K562 (cell line): ENCODE data around the gene TTC9C. TPM values are rescaled to one million over a fixed set of nuclear protein-coding genes. Genes with fewer than 3 reads are reported as not detected.

Source experiments
- C11orf30 ChIP-seq: fragments of 450-650 bp; IDR thresholded peaks from 2 replicates; pipeline ENCODE4 v1.6.1; 2016; ENCODE audit warnings: low read depth, mild to moderate bottlenecking
- CHCHD3 ChIP-seq: fragments of 250-450 bp; sonication (Bioruptor Pico); IDR thresholded peaks from 2 replicates; pipeline ENCODE4 v2.1.2; 2022; ENCODE audit warnings: mild to moderate bottlenecking
- CREM ChIP-seq: IDR thresholded peaks from 2 replicates; pipeline ENCODE4 v1.6.1; 2014; ENCODE audit warnings: antibody characterized with exemption, low read depth
- CXXC5 ChIP-seq: fragments of 250-450 bp; sonication (Bioruptor Pico); IDR thresholded peaks from 2 replicates; pipeline ENCODE4 v1.8.0; 2022; ENCODE audit warnings: inconsistent platforms, mild to moderate bottlenecking, moderate library complexity
- ILF3 ChIP-seq: fragments of 450-650 bp; IDR thresholded peaks from 2 replicates; pipeline ENCODE4 v1.6.1; 2018; ENCODE audit warnings: antibody characterized with exemption, mild to moderate bottlenecking, moderate library complexity, borderline replicate concordance
- NFE2 ChIP-seq: IDR thresholded peaks from 2 replicates; pipeline ENCODE4 v1.6.1; 2014; ENCODE audit warnings: antibody characterized with exemption, low read depth
- POLR2B ChIP-seq: fragments of 450-650 bp; IDR thresholded peaks from 2 replicates; pipeline ENCODE4 v1.6.1; 2018; ENCODE audit warnings: low read depth; ENCODE audit not compliant: partially characterized antibody
- PURB ChIP-seq: sonication (generic); formaldehyde crosslinking; IDR thresholded peaks from 2 replicates; pipeline ENCODE4 v1.9.0; 2021; ENCODE audit warnings: low read depth, mild to moderate bottlenecking, missing genetic modification reagents
- SMARCB1 ChIP-seq: IDR thresholded peaks from 2 replicates; pipeline ENCODE4 v1.6.1; 2011; ENCODE audit warnings: improper control_type of control experiment, low read depth; ENCODE audit not compliant: insufficient read length
- SP2 ChIP-seq: IDR thresholded peaks from 2 replicates; pipeline ENCODE4 v1.6.1; 2011; ENCODE audit warnings: mild to moderate bottlenecking, low read depth, low read length, moderate library complexity; ENCODE audit not compliant: poor library complexity, severe bottlenecking; ENCODE audit errors: extremely low read depth
- STAT5B ChIP-seq: fragments of 250-450 bp; sonication (Bioruptor Pico); IDR thresholded peaks from 2 replicates; pipeline ENCODE4 v1.8.0; 2021; ENCODE audit warnings: mild to moderate bottlenecking, inconsistent platforms
- SUPT5H ChIP-seq: fragments of 450-650 bp; IDR thresholded peaks from 2 replicates; pipeline ENCODE4 v1.6.1; 2016
- ZKSCAN3 ChIP-seq: fragments of 250-450 bp; sonication (Bioruptor Pico); IDR thresholded peaks from 2 replicates; pipeline ENCODE4 v1.4.0; 2020
- ZNF23 ChIP-seq: fragments of 250-450 bp; sonication (Bioruptor Pico); IDR thresholded peaks from 2 replicates; pipeline ENCODE4 v1.4.0; 2020; ENCODE audit warnings: mild to moderate bottlenecking
- ZNF57 ChIP-seq: fragments of 450-650 bp; formaldehyde crosslinking; IDR thresholded peaks from 2 replicates; pipeline ENCODE4 v1.4.0; 2020; ENCODE audit warnings: mild to moderate bottlenecking, moderate library complexity
- ZNF583 ChIP-seq: fragments of 250-450 bp; sonication (Bioruptor Pico); IDR thresholded peaks from 2 replicates; pipeline ENCODE4 v1.4.0; 2020
- polyA plus RNA-seq, 8 experiments: library from polyadenylated mRNA; depleted of rRNA in 4 of 8; stranded (reverse) in 5 of 8; unstranded in 3 of 8; fragments of >200 nt; fragmentation: Nextera tagmentation in 2 of 8; fragmentation: Illumina TruSeq in 1 of 8; extraction: Ambion mirVana in 2 of 8; extraction: Trizol in 1 of 8; gene quantifications; 2 replicates each; pipeline versions ENCODE4 v1.2.1 to v1.2.3, GENCODE V29; 2011 to 2014; ENCODE audit warnings: inconsistent platforms in 1 of 8, missing spikeins in 1 of 8
- total RNA-seq, 7 experiments: library from RNA; depleted of rRNA in 6 of 7; stranded (reverse); fragments of >200 nt in 6 of 7; fragmentation: Illumina TruSeq in 2 of 7; extraction: Trizol in 2 of 7; gene quantifications; 2 replicates each; pipeline versions ENCODE4 v1.2.1 to v1.2.3, GENCODE V29; 2011 to 2021; ENCODE audit warnings: low replicate concordance in 1 of 7
- TF ChIP-seq, protein P1 (sequence below), 2 experiments: fragments of 450-650 bp in 1 of 2; sonication (generic) in 1 of 2; formaldehyde crosslinking in 1 of 2; IDR thresholded peaks in 1 of 2; conservative IDR thresholded peaks in 1 of 2; 2 replicates each; pipeline versions ENCODE4 v1.6.1 to v1.8.1; 2016 to 2023; ENCODE audit warnings: mild to moderate bottlenecking in 2 of 2, moderate library complexity in 2 of 2, inconsistent platforms in 1 of 2, missing genetic modification reagents in 1 of 2
- TF ChIP-seq, protein P2 (sequence below): fragments of 450-650 bp; IDR thresholded peaks from 2 replicates; pipeline ENCODE4 v1.6.1; 2016; ENCODE audit warnings: borderline replicate concordance
- TF ChIP-seq, protein P3 (sequence below): sonication (generic); formaldehyde crosslinking; IDR thresholded peaks from 2 replicates; pipeline ENCODE4 v1.8.1; 2022; ENCODE audit warnings: missing genetic modification reagents
- TF ChIP-seq, protein P4 (sequence below), 2 experiments: fragments of 450-650 bp in 1 of 2; sonication (generic) in 1 of 2; formaldehyde crosslinking; conservative IDR thresholded peaks; 2 replicates each; pipeline versions ENCODE4 v1.4.0 to v1.8.1; 2020 to 2022; ENCODE audit warnings: mild to moderate bottlenecking in 1 of 2, missing genetic modification reagents in 1 of 2
- TF ChIP-seq, protein P5 (sequence below): fragments of 450-650 bp; IDR thresholded peaks from 2 replicates; pipeline ENCODE4 v1.6.1; 2018; ENCODE audit warnings: mild to moderate bottlenecking, low read depth; ENCODE audit not compliant: partially characterized antibody

The TTC9C gene
- total and polyA plus RNA-seq, 9 of the 15 experiments (the other 6 are each of a cell fraction or from before 2014, with no cell fraction given), result 32.8 to 59.0 (median 37.1) TPM

DNA sequence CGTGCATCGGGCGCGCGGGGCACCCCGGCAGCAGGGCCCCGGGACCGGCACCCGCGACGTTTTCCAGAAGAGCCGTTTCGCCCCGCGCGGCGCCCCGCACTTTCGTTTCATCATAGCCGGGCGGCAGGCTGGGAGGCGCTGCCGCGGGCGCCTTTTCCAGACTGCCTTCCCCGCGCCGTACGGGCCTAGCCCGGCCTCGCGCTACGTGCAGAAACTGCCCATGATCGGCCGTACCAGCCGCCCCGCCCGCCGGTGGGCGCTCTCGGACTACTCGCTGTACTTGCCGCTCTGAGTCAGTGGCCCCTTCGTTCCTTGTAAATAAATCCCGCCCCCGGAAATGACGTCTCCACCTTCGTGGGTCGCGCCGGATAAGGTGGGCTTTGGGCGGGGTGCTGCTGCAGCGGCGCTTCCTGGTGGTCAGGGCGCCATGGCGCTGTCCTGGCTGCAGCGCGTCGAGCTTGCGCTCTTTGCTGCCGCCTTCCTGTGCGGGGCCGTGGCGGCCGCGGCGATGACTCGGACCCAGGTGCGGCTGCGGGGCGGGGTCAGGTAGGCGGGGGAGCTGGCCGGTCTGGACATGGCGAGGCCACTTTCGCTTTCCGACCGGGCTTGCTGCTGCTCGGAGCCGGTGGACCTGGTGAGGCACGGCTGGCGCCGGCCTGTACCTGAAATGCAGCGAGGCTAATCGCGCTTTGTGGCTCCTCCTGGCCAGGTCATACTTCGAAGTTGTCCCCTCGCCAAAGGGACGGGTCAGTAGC, 58.9 kb downstream of the TTC9C start, which contains the start of gene TMEM179B (continued):
- TF ChIP-seq, protein P1, sequence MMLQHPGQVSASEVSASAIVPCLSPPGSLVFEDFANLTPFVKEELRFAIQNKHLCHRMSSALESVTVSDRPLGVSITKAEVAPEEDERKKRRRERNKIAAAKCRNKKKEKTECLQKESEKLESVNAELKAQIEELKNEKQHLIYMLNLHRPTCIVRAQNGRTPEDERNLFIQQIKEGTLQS (IDR thresholded peaks at IDR 0.05), result peak; percentile 40
- TF ChIP-seq, protein P1 (CRISPR knock-in tag; conservative IDR thresholded peaks at IDR 0.05), result peak; percentile 78; the same call in 1 of the 2 replicates
- no peak for TF ChIP-seq CHCHD3 (CRISPR knock-in tag)
- TF ChIP-seq SUPT5H, result peak; percentile 97
- TF ChIP-seq SMARCB1, result no peak
- peak; percentile 94 for TF ChIP-seq POLR2B
- no peak for TF ChIP-seq ZNF57 (CRISPR knock-in tag)
- TF ChIP-seq, protein P2, sequence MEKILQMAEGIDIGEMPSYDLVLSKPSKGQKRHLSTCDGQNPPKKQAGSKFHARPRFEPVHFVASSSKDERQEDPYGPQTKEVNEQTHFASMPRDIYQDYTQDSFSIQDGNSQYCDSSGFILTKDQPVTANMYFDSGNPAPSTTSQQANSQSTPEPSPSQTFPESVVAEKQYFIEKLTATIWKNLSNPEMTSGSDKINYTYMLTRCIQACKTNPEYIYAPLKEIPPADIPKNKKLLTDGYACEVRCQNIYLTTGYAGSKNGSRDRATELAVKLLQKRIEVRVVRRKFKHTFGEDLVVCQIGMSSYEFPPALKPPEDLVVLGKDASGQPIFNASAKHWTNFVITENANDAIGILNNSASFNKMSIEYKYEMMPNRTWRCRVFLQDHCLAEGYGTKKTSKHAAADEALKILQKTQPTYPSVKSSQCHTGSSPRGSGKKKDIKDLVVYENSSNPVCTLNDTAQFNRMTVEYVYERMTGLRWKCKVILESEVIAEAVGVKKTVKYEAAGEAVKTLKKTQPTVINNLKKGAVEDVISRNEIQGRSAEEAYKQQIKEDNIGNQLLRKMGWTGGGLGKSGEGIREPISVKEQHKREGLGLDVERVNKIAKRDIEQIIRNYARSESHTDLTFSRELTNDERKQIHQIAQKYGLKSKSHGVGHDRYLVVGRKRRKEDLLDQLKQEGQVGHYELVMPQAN, result peak; percentile 74; the same call in 1 of the 2 replicates
- TF ChIP-seq PURB (CRISPR knock-in tag), result peak; percentile 78; the same call in 1 of the 2 replicates
- TF ChIP-seq C11orf30, result peak; percentile 83
- peak; percentile 45 for TF ChIP-seq NFE2
- TF ChIP-seq STAT5B (CRISPR knock-in tag), result no peak
- 0 out of 2 replicates have a peak, but pooled peaks have one; percentile 31 for TF ChIP-seq ZNF583
- TF ChIP-seq ZNF23 (CRISPR knock-in tag), result no peak
- TF ChIP-seq ZKSCAN3, result no peak
- TF ChIP-seq CXXC5 (CRISPR knock-in tag), result peak; percentile 86
- TF ChIP-seq, protein P3, sequence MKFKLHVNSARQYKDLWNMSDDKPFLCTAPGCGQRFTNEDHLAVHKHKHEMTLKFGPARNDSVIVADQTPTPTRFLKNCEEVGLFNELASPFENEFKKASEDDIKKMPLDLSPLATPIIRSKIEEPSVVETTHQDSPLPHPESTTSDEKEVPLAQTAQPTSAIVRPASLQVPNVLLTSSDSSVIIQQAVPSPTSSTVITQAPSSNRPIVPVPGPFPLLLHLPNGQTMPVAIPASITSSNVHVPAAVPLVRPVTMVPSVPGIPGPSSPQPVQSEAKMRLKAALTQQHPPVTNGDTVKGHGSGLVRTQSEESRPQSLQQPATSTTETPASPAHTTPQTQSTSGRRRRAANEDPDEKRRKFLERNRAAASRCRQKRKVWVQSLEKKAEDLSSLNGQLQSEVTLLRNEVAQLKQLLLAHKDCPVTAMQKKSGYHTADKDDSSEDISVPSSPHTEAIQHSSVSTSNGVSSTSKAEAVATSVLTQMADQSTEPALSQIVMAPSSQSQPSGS (CRISPR knock-in tag), result no peak
- peak; percentile 28 for TF ChIP-seq SP2
- TF ChIP-seq CREM, result peak; percentile 98
- 0 out of 2 replicates have a peak, but pooled peaks have one; percentile 22 for TF ChIP-seq ILF3
- TF ChIP-seq, protein P4, sequence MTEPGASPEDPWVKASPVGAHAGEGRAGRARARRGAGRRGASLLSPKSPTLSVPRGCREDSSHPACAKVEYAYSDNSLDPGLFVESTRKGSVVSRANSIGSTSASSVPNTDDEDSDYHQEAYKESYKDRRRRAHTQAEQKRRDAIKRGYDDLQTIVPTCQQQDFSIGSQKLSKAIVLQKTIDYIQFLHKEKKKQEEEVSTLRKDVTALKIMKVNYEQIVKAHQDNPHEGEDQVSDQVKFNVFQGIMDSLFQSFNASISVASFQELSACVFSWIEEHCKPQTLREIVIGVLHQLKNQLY (CRISPR knock-in tag; conservative IDR thresholded peaks at IDR 0.05), result peak in 1 of 2 experiments; percentile 64; a peak in 1 of 4 replicates
- TF ChIP-seq, protein P5, sequence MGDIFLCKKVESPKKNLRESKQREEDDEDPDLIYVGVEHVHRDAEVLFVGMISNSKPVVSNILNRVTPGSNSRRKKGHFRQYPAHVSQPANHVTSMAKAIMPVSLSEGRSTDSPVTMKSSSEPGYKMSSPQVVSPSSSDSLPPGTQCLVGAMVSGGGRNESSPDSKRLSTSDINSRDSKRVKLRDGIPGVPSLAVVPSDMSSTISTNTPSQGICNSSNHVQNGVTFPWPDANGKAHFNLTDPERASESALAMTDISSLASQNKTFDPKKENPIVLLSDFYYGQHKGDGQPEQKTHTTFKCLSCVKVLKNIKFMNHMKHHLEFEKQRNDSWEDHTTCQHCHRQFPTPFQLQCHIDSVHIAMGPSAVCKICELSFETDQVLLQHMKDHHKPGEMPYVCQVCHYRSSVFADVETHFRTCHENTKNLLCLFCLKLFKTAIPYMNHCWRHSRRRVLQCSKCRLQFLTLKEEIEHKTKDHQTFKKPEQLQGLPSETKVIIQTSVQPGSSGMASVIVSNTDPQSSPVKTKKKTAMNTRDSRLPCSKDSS, result no peak
